NB4 (cell line): ENCODE measurements around the gene CD46.
A peak's percentile ranks its signal among the peaks of the same experiment; 100 is the strongest.

ENCODE experiments used
- DNase-seq: peaks from one replicate; pipeline ENCODE4 v3.0.0; 2010; ENCODE audit warnings: low read depth
- H3K4me3 ChIP-seq: one replicate; pipeline ENCODE4 v1.5.1; 2011; ENCODE audit warnings: mild to moderate bottlenecking, low read depth, low read length, moderate library complexity
- MYC ChIP-seq: IDR thresholded peaks from 2 replicates; pipeline ENCODE4 v1.6.1; 2011; ENCODE audit warnings: low read depth, low read length
- POLR2A ChIP-seq: IDR thresholded peaks from 2 replicates; pipeline ENCODE4 v1.6.1; 2011; ENCODE audit warnings: mild to moderate bottlenecking; ENCODE audit not compliant: insufficient read length; ENCODE audit errors: extremely low read depth
- TF ChIP-seq, protein P1 (sequence below): IDR thresholded peaks from one replicate; pipeline ENCODE4 v1.5.1; 2012; ENCODE audit warnings: low read depth, low read length
- TF ChIP-seq, protein P2 (sequence below): IDR thresholded peaks from 2 replicates; pipeline ENCODE4 v1.6.1; 2011; ENCODE audit warnings: low read depth, low read length

CD46 gene

DNA sequence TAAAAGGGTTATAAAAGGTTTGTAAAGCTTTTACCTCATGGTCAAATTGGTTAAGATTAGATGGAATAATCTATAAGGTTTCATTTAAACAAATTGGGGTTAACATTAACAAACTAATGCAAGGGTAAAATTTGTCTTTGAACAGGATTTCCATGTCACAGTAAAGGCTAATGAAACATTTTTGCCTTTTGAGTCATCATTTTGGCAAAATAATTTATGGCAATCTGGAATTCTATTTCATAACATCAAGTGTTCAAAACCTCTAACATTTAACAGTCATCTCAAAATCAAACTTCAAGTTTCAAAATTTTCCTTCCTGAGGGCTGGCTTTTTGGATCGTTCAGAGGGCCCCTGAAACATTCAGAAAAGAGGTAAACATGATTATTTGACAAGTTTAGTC, 6.6 kb upstream of the CD46 start:
- TF ChIP-seq, protein P1, sequence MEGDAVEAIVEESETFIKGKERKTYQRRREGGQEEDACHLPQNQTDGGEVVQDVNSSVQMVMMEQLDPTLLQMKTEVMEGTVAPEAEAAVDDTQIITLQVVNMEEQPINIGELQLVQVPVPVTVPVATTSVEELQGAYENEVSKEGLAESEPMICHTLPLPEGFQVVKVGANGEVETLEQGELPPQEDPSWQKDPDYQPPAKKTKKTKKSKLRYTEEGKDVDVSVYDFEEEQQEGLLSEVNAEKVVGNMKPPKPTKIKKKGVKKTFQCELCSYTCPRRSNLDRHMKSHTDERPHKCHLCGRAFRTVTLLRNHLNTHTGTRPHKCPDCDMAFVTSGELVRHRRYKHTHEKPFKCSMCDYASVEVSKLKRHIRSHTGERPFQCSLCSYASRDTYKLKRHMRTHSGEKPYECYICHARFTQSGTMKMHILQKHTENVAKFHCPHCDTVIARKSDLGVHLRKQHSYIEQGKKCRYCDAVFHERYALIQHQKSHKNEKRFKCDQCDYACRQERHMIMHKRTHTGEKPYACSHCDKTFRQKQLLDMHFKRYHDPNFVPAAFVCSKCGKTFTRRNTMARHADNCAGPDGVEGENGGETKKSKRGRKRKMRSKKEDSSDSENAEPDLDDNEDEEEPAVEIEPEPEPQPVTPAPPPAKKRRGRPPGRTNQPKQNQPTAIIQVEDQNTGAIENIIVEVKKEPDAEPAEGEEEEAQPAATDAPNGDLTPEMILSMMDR, result no peak
- TF ChIP-seq, protein P2, sequence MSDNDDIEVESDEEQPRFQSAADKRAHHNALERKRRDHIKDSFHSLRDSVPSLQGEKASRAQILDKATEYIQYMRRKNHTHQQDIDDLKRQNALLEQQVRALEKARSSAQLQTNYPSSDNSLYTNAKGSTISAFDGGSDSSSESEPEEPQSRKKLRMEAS, result no peak
- TF ChIP-seq POLR2A (no peak), MYC (no peak)
- no peak overlapping the region for H3K4me3 ChIP-seq
- no peak for DNase-seq

DNA sequence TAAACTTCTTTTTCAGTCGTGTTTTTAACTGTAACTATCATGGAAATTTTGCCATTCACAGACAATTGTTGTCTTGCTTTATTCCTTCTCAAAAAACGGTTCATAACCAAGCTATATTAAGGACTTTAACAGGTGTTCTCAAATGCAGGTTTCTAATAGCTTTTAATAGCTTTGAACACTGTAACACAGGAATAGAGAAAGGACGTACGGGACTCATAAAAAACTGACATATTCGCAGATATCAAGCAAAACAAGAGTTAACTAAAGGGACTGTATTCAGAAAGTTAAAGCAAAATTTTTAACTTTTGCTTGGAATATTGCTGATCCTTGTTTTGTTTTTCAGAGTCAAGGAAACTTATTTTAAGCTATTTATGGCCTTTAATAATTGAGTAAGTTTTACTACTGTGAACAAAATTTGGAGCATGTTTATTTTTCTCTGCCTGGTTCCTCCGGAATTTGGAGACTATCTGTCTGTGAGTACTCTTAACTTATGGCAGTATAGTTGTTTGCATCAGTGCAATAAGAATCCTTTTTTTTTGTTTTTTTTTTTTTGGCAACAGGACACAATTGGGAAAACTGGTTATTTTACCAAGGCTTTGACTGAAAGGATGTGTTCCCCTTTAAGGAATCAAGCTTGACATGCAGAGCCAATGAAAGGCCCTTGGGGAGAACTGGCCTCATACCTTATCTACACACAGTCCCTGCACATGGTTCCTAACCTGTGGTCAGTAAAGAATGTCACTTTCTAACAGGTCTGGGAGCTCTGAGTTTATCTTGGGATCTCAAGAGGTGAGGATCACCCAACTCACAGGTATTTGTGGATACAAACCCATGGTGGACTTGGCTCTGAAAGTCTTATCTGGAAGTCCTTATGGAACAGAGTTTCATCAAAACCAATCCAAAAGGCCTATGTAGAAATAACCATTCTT, 5.8 kb upstream of the CD46 start:
- H3K4me3 ChIP-seq, result no peak overlapping the region
- TF ChIP-seq, protein P2, result no peak
- no peak for TF ChIP-seq POLR2A
- no peak for DNase-seq

DNA sequence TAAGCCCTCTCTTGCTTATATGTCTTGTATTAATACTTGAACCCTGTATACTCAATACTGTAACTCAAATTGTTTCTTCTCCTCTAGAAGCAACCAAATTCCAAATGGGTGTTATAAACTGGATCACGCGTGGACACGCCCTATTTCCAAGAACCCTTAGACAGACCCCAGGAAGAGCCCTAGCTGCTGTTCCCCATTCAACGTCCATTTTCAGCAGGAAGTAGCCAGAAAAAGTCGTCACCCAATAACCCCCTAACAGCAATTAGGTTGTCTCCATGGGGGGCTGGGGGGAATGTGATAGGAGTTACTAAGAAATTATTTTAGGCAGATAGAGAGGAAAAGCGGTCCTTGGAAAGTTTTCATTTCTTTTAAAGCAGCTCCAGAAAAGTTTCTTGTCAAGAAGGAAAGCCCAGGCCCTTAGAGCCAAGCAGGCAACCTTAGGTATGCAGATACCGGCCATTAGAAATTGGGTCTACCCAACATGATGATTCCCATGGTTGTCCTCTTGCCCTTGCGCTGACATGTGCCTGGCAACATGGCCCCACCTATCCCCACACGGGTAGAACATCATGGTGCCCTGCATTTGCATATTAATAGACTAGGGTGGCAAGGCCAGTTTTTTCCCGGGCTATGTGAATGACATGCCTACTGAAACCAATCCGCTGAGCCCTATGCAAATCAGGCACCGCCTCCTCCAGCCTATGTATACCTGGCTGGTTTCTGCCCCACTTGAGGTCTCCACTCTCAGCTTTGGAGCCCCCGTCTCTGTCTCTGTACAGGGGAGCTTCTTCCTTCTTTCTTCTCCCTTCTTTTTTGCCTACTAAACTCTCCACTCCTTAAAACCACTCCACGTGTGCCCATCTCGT, 4.0 kb upstream of the CD46 start:
- no peak overlapping the region for H3K4me3 ChIP-seq
- DNase-seq, result no peak

DNA sequence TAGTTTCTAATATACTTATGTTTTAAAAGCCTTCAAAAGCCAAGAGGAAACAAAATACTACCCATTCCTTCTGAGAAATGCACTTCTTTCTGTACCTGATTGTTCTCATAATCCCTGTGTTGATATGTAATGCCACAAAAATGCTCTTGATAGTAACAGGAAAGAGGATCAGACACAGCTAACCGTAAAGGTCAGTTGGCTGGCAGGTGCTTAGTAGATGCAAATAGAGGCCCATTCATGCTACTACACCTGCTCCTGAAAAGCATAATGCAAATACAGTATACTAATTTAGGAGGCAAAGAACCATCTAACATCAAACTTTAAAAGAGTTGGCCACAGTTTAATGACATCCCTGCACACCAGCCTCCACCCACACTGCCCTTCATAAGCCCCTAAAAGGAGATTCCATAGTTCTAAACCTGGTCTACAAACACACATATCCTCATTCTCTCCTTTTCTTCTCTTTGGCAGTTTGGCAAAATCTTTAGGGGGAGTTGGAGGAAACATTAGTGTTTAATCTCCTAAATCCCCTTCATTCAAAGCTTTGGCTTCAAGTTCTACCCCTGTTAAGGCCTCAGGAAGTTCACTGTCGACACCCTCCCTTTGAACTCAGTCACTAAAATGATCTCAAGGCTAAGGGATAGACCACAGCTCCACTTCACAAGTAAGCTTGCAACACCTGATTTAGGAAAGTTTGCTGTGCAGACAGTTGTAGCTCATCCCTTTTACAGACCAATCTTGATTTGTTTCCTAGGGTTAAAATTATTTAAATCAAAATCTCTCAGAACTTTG, 2.9 kb upstream of the CD46 start:
- TF ChIP-seq, protein P1, result no peak
- TF ChIP-seq, protein P2, result no peak
- TF ChIP-seq MYC (no peak), POLR2A (no peak)
- no peak overlapping the region for H3K4me3 ChIP-seq
- peak; percentile 55 for DNase-seq

More for the DNA sequence above, 4.0 kb upstream of the CD46 start:
- TF ChIP-seq, protein P1, result no peak
- TF ChIP-seq MYC (no peak), POLR2A (no peak)

DNA sequence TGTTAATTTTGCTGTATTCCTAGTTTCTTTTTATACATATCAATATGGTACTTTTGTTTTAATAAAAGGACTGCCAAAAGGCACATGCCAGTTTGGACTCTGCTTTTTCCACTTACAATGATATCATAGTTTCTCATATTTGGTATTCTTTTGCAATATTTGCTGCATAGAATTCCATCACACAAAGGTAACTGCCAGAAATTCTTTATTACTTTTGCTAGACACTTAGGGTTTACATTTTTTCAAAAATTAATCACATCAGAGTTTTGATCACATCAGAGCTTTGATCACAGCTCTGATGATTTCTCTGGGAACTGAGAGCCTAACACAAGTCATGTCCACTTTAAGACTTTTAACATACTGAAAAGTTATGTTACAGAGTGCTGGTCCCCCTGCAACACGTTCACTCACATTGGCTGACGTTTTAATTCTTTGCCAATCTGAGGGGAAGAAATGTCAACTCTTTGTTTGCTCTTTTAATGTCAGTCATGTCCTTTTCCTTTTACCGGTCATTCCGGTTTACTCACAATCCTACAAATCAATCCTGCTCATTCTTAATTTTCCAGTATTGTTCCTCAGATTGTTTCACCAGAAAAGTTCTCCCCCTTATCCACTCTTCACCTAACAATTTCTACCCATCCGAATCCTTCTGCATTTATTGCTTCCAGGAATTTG, 1.1 kb upstream of the CD46 start:
- TF ChIP-seq, protein P2, result no peak
- TF ChIP-seq POLR2A, result no peak
- TF ChIP-seq MYC, result no peak
- TF ChIP-seq, protein P1, result no peak
- peak overlapping the region; percentile 71 for H3K4me3 ChIP-seq
- DNase-seq, result peak; percentile 12

DNA sequence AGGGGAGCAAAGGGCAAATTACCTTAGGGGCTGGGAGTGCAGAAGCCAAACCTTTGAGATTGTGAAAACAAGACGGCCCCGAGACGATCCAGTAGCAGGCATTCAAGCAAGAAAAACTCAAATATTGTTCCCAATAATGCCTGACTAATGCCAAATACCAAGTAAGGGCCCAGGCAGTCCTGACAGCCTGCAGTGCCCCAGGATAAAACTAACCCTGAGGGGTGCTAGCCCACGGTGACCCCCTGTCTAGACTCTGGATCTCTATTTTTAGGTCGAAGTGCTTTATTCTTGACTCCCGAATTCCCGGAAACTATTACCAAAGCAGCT, 428 bp upstream of the CD46 start:
- peak; percentile 26 for DNase-seq
- H3K4me3 ChIP-seq, result peak overlapping the region; percentile 71
